ENCODE measurements around the gene ZNF470.

- TF ChIP-seq, protein P1, sequence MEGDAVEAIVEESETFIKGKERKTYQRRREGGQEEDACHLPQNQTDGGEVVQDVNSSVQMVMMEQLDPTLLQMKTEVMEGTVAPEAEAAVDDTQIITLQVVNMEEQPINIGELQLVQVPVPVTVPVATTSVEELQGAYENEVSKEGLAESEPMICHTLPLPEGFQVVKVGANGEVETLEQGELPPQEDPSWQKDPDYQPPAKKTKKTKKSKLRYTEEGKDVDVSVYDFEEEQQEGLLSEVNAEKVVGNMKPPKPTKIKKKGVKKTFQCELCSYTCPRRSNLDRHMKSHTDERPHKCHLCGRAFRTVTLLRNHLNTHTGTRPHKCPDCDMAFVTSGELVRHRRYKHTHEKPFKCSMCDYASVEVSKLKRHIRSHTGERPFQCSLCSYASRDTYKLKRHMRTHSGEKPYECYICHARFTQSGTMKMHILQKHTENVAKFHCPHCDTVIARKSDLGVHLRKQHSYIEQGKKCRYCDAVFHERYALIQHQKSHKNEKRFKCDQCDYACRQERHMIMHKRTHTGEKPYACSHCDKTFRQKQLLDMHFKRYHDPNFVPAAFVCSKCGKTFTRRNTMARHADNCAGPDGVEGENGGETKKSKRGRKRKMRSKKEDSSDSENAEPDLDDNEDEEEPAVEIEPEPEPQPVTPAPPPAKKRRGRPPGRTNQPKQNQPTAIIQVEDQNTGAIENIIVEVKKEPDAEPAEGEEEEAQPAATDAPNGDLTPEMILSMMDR (IDR thresholded peaks at IDR 0.05), result no peak
- TF ChIP-seq POLR2A (IDR thresholded peaks at IDR 0.05), result no peak
Measured at GRCh38 chr19:56573914-56574313, 6.6 kb downstream of the ZNF470 start.

All from lower leg skin (tissue), 3 donors.